ENCODE data around the gene MEAF6. TPM values are rescaled to one million over a fixed set of nuclear protein-coding genes. Genes with fewer than 3 reads are reported as not detected.

The MEAF6 gene
- total and polyA plus RNA-seq, 8 donors, result 25.8 to 76.3 (median 53.8) TPM

- H3K9me3 ChIP-seq, result no peaks in the 10 kb centered on the region
- DNase-seq, result peak; percentile 62 to 69
- peaks cover 19 to 86% (median 74%) of the 10 kb centered on the region in 4 donors for H3K36me3 ChIP-seq
These were observed 15.5 kb downstream of the MEAF6 start for GRCh38 chr1:37498872-37499617.

DNA sequence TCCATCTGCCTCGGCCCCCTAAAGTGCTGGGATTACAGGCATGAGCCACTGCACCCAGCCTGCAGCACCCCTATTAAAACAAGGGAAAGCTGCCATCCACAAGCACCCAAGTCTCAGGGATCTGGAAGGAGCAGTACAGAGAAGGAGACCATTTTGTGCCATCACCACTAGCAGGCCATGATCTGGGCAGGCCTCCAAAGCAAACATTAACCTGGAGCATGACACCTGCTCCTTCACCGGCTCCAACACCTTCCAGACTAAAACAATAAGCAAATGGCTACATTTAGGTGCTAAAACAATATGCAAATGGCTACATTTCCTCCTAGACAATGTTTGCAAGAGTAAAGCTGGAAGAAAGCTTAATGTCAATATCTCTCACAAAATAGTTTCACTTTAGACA is 16.7 kb downstream of the MEAF6 start:
- H3K4me3 ChIP-seq, result no peak overlapping the region
- peaks cover 26 to 86% (median 74%) of the 10 kb centered on the region in 4 donors for H3K36me3 ChIP-seq
- peaks cover 18 to 27% (median 26%) of the 10 kb centered on the region in 4 donors for H3K4me1 ChIP-seq
- peak; percentile 78 to 86 for DNase-seq
- intact Hi-C loops (cut with DNase I; ENCODE audit: low total_unique reads), result no loop called here
- H3K27ac ChIP-seq, result peak overlapping the region in 4 of 5 donors; percentile 27 to 80 (median 54)
- TF ChIP-seq CTCF (IDR thresholded peaks at IDR 0.05) (no peak), POLR2AphosphoS5 (IDR thresholded peaks at IDR 0.05) (peak in 2 of 3 donors; percentile 10 to 51), EP300 (IDR thresholded peaks at IDR 0.05) (no peak), POLR2A (IDR thresholded peaks at IDR 0.05) (no peak)
- WGBS, 5 donors, result 51 to 69% (median 59%) methylated on average over 2 of the region's 2 CpGs
- H3K27me3 ChIP-seq, result no peaks in the 10 kb centered on the region
- no peaks in the 10 kb centered on the region for H3K9me3 ChIP-seq

More at GRCh38 chr1:37498872-37499617, 15.5 kb downstream of the MEAF6 start:
- WGBS, 5 donors, result 45 to 64% (median 57%) methylated on average over 4 of the region's 4 CpGs
- intact Hi-C loops (cut with DNase I; ENCODE audit: low total_unique reads), result no loop called here
- no peak overlapping the region for H3K4me3 ChIP-seq
- H3K27me3 ChIP-seq, result no peaks in the 10 kb centered on the region
- TF ChIP-seq EP300 (IDR thresholded peaks at IDR 0.05) (no peak), POLR2AphosphoS5 (IDR thresholded peaks at IDR 0.05) (peak in 2 of 3 donors; percentile 41 to 74)
- peaks cover 18 to 27% (median 26%) of the 10 kb centered on the region in 4 donors for H3K4me1 ChIP-seq
- peak overlapping the region; percentile 27 to 80 (median 56) for H3K27ac ChIP-seq

DNA sequence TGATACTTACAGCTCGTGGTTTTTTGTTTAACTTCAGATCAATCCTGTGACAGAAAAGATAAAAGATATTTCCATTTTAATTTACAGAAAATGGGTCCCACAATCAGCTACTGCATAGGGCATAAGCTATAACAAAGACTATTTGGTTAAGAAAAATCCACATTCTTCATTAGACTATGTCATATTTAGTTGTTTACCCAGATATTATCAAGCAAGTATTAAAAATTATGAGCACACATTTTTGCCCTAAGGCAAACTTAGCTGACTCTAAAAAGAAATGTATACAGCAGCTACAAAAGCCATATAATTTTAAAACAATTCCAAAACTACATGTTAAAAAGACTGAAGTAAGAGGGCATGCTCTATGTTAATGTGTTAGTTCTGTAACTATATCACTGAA is 18.7 kb downstream of the MEAF6 start:
- Histone ChIP-seq H3K9me3 (no peaks in the 10 kb centered on the region), H3K27me3 (no peaks in the 10 kb centered on the region), H3K27ac (no peak overlapping the region), H3K36me3 (peaks cover 30 to 88% (median 78%) of the 10 kb centered on the region in 4 donors), H3K4me1 (peaks cover 18 to 27% (median 26%) of the 10 kb centered on the region in 4 donors), H3K4me3 (no peak overlapping the region)
- WGBS, 5 donors, result 24 to 53% (median 27%) methylated on average over 1 of the region's 1 CpG
- DNase-seq, result no peak
- intact Hi-C loops (cut with DNase I; ENCODE audit: low total_unique reads), result no loop called here
- TF ChIP-seq POLR2AphosphoS5 (IDR thresholded peaks at IDR 0.05) (no peak), EP300 (IDR thresholded peaks at IDR 0.05) (no peak), POLR2A (IDR thresholded peaks at IDR 0.05) (no peak), CTCF (IDR thresholded peaks at IDR 0.05) (no peak)

DNA sequence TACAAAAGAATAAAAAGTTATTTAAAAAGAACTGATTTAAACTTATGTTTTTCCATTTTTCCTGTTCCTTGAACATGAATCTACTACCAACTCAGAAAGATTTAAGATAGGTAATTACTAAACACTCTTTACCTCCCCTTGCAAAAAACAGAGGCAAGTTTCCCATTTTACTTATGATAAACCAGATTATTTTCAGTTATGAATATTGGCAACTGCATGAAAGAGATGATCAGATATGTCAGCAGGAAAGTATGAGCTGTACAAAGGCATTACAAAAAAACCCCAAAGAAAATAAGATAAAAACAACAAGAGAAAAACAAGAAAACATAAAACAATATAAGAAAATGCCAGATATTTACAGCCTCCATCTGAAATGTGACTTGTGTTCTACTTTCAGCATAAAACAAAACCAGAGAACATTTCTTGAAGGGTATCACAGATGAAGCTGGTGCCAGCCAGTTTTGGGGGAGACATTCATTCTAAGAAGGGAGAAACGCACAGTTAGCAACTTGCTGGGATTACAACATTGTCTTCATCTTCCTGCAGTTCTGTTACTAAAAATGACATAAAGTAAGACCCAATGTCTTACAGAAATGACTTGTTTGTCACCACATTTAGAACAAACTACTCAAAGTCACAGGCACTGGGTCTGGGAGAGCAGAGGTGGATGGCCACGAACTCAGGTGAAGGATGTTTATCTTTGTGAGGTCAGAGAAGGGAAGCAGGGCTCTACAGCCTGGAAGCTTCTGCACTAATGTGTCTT is 21.0 kb downstream of the MEAF6 start:
- Histone ChIP-seq H3K4me3 (no peak overlapping the region), H3K27ac (no peak overlapping the region), H3K4me1 (peaks cover 9 to 13% (median 11%) of the 10 kb centered on the region in 4 donors), H3K27me3 (no peaks in the 10 kb centered on the region), H3K9me3 (no peaks in the 10 kb centered on the region), H3K36me3 (peaks cover 30 to 96% (median 83%) of the 10 kb centered on the region in 4 donors)
- TF ChIP-seq CTCF (IDR thresholded peaks at IDR 0.05) (no peak), EP300 (IDR thresholded peaks at IDR 0.05) (no peak), POLR2AphosphoS5 (IDR thresholded peaks at IDR 0.05) (no peak), POLR2A (IDR thresholded peaks at IDR 0.05) (no peak)
- WGBS, 5 donors, result 70 to 80% (median 78%) methylated on average over 2 of the region's 2 CpGs
- DNase-seq, result no peak
- intact Hi-C loops (cut with DNase I; ENCODE audit: low total_unique reads), result no loop called here

All from stomach (tissue), 9 donors.